HEK293T (cell line): ENCODE results near the gene SPEF2.

ENCODE experiments used
- BHLHE40 ChIP-seq: fragments of 450-650 bp; IDR thresholded peaks from 2 replicates; pipeline ENCODE4 v1.6.1; 2016; ENCODE audit warnings: mild to moderate bottlenecking, moderate library complexity, borderline replicate concordance
- ELF4 ChIP-seq: fragments of 450-650 bp; IDR thresholded peaks from 2 replicates; pipeline ENCODE4 v1.6.1; 2017; ENCODE audit warnings: antibody characterized with exemption
- FOXA1 ChIP-seq: fragments of 450-650 bp; IDR thresholded peaks from 2 replicates; pipeline ENCODE4 v1.6.1; 2016; ENCODE audit warnings: mild to moderate bottlenecking
- FOXK2 ChIP-seq: fragments of 450-650 bp; IDR thresholded peaks from 2 replicates; pipeline ENCODE4 v1.6.1; 2016; ENCODE audit warnings: mild to moderate bottlenecking
- FOXM1 ChIP-seq: fragments of 450-650 bp; IDR thresholded peaks from 2 replicates; pipeline ENCODE4 v1.6.1; 2017; ENCODE audit warnings: mild to moderate bottlenecking, borderline replicate concordance
- L3MBTL2 ChIP-seq: fragments of 450-650 bp; conservative IDR thresholded peaks from 2 replicates; pipeline ENCODE4 v1.6.1; 2016; ENCODE audit warnings: mild to moderate bottlenecking
- LEF1 ChIP-seq: fragments of 450-650 bp; IDR thresholded peaks from 2 replicates; pipeline ENCODE4 v1.6.1; 2017; ENCODE audit warnings: mild to moderate bottlenecking, borderline replicate concordance
- NFRKB ChIP-seq: fragments of 450-650 bp; IDR thresholded peaks from 2 replicates; pipeline ENCODE4 v1.6.1; 2016; ENCODE audit warnings: mild to moderate bottlenecking, moderate library complexity
- SP1 ChIP-seq: fragments of 450-650 bp; IDR thresholded peaks from 2 replicates; pipeline ENCODE4 v1.6.1; 2017
- SUZ12 ChIP-seq: fragments of 450-650 bp; IDR thresholded peaks from 2 replicates; pipeline ENCODE4 v1.6.1; 2016; ENCODE audit warnings: mild to moderate bottlenecking
- TARDBP ChIP-seq: fragments of 450-650 bp; IDR thresholded peaks from 2 replicates; pipeline ENCODE4 v1.6.1; 2016
- ZNF384 ChIP-seq: fragments of 450-650 bp; IDR thresholded peaks from 2 replicates; pipeline ENCODE4 v1.6.1; 2016
- TF ChIP-seq, protein P1 (sequence below): fragments of 450-650 bp; IDR thresholded peaks from 2 replicates; pipeline ENCODE4 v1.6.1; 2016

DNA sequence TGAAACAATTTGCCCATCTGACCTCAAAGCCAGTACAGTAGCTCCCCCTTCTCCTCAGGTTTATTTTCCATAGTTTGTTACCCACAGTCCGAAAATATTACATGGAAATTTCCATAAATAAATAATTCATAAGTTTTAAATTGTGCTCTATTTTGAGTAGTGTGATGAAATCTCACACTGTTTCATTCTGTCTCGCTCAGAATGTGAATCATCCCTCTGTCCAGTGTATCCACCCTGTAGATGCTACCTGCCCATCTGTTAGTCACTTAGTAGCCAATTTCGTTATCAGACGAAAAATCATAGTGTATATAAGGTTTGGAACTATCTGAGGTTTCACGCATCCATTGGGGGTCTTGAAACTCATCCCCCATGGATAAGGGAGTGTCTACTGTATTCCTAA, 138.3 kb downstream of the SPEF2 start:
- TF ChIP-seq SUZ12 (no peak), BHLHE40 (no peak), LEF1 (no peak), FOXK2 (no peak), SP1 (no peak), ELF4 (no peak), L3MBTL2 (no peak), ZNF384 (no peak), TARDBP (no peak), FOXM1 (no peak), NFRKB (no peak), FOXA1 (no peak)
- TF ChIP-seq, protein P1, sequence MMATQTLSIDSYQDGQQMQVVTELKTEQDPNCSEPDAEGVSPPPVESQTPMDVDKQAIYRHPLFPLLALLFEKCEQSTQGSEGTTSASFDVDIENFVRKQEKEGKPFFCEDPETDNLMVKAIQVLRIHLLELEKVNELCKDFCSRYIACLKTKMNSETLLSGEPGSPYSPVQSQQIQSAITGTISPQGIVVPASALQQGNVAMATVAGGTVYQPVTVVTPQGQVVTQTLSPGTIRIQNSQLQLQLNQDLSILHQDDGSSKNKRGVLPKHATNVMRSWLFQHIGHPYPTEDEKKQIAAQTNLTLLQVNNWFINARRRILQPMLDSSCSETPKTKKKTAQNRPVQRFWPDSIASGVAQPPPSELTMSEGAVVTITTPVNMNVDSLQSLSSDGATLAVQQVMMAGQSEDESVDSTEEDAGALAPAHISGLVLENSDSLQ = no peak
